Fibroblast of skin of abdomen (primary cell): ENCODE measurements around the gene CTSD.

ENCODE experiments used
- DNase-seq: peaks from one replicate; pipeline ENCODE4 v3.0.0-alpha.2; 2013

Gene CTSD

GRCh38 chr11:1770061-1770460 lies 6.3 kb upstream of the CTSD start:
- no peak for DNase-seq

GRCh38 chr11:1769304-1769936 lies 5.7 kb upstream of the CTSD start:
- DNase-seq = peak; percentile 16

- DNase-seq = no peak
Measured at GRCh38 chr11:1768141-1768469, 4.4 kb upstream of the CTSD start.

DNA sequence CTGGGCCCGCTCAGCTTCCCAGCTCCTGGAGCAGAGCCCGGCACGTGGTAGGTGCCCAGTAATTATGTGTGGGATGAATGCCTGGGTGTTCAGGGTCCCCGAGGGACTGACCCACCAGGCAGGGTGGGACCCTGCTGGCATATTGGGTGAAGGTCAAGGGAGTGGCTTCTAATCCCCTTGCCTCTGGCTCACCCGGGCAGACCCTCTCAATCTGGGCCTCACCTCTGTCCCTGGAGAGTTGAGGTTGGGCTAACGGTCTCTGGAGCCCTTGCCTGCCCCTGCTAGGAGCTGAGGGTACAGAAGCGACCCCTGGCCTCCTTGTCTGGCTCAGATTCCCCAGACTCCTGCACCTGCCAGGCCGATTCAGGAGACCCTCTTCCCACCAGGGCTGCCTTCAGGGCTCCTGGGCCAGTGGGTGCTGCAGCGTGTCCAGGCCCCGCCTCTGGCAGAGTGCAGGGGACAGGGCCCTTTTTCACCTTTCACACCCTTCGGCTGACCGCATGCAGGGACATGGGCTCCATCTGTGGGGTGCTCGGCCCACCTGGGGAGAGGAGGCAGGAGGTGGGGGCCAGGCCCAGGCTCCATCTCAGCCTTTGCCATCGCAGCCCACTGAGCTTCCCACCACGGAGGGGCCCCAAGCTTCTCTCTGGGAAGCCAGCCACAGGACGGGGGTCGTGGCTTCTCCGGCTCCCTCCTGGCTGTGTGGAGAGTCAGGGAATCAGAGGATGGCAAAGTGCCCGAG lies 3.8 kb upstream of the CTSD start:
- no peak for DNase-seq

DNA sequence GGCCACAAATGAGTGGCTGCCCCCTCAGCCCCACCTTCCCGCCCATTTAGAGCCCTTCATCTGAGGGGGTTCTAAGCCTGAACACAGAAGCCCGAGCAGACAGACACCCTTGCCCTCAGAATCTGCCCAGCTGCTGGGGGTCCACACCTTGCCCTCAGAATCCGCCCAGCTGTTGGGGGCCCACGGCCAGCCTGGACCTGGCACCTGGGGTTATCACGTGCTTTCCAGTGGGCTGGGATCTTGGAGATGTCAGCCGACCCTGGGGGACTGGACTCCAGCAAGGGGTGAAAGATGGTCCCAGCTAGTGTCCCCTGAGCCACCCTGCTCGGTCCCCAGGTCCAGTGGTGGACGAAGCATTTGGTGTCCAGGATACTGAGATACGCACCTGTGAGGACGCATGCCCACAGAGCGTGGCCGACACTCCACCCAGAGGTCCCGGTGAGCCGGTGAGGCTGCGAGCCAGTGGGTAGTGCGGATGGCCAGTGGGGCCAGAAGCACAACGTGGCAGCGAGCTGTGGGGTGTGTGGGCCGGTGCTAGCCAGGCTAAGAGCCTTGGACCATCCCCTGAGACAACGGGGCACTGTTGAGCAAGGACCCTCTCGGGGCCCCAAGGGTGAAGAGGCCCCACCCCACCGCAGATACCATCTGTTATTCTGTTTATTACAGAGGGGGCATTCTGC lies 3.1 kb upstream of the CTSD start:
- no peak for DNase-seq

DNA sequence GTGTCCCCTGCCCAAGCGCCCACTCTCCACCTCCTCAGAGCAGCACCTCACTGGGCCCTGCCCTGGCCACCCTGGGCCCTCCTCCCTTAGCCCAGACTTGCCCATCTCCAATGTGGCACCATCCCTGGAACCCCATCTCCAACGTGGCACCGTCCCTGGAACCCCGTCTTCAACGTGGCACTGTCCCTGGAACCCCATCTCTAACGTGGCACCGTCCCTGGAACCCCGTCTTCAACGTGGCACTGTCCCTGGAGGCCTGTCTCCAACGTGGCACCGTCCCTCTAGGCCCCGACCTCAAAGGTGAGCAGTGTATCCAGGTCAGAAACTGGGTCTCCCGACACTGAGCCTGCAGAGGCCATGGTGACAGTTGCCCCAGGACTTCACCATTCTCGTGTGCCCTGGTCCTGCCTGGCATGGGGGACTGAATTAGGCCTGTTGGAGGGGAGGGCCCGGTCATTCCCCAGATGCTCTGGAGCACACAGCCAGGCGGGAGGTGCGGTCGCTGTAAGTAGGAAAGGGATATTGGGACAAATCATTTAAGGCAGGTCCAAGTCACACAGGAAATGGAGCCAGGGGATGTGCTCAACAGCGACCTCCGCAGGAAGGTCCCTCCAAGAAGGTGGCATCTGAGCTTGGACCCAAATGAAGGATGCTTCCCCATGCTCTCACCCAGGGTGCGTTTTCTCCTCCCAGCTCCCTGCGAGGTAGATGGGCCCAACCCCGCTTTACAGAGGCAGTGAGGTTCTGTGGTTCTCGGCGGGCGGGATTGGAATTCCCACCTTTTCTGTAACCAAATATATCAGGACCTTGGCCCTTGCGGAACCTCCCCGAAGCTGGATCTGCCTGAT lies 2.4 kb upstream of the CTSD start:
- no peak for DNase-seq

- DNase-seq = no peak
Measured at GRCh38 chr11:1763336-1763795, 361 bp downstream of the CTSD start.

DNA sequence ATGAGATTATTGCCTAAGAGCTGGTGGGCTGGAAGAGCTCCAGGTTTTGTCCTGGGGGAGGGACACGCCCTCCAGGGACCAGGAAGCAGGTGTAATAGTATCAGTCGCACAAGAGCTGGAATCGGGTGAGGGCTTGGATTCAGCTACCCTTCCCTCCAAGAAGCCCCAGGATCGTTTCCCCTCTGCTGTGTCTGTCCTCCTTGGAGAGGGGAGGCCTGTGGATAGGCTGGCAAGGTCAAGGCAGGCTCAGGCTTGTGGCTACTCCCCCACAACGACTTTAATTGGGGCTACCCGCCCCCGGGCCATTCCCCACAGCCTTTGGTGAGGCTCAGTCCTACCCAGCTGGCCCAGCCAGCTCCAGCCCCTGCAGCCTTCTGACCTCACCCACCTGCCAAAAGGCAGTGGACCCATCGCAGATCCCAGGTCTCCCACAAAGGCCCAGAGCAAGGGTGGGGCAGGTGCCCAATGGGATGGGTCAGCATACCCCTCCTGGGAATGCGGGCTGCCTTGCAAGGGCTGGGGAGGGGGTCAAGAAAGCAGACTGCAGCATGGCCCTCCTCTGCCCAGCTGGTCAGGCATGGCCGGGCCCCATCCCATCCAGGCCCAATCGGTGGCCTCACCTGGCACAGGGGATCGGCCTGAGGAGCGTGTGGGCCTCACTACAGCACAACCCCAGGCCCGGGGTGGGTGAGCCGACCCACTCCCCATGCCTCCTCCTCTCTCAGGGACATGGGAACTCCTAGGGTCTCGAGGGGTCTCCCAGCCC lies 1.0 kb downstream of the CTSD start:
- DNase-seq = no peak

DNA sequence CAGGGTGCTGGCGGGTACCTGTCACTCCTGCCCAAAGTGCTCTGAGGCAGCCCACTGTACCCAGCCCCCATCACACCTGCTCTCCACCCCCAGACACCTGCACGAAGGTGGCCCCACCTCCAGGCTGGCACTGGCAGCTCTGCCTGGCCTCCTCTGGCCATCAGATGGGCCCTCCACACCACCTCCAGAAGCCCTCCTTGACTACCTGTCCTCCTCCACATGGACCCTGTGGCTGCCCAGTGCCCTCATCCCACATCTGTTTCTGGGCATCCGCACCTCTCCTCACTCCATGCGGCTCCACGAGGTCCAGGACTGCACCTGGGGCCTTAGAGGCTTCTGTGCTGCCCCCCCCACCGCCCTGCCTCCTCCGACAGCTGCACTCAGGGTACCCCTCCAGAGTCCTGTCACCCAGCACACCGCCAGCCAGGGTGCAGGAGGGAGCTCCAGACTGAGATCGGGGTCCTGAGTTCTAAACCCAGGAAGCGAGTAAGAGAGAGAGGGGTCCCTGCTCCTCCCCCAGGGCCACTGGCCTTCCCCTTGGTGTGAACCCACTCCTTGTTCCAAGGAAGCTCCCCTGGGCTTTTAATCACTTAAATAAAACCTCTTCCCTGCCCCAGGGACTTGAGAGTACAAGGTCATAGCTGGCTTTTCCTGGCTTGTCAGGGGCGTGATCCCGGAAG lies 1.7 kb downstream of the CTSD start:
- DNase-seq = no peak

DNA sequence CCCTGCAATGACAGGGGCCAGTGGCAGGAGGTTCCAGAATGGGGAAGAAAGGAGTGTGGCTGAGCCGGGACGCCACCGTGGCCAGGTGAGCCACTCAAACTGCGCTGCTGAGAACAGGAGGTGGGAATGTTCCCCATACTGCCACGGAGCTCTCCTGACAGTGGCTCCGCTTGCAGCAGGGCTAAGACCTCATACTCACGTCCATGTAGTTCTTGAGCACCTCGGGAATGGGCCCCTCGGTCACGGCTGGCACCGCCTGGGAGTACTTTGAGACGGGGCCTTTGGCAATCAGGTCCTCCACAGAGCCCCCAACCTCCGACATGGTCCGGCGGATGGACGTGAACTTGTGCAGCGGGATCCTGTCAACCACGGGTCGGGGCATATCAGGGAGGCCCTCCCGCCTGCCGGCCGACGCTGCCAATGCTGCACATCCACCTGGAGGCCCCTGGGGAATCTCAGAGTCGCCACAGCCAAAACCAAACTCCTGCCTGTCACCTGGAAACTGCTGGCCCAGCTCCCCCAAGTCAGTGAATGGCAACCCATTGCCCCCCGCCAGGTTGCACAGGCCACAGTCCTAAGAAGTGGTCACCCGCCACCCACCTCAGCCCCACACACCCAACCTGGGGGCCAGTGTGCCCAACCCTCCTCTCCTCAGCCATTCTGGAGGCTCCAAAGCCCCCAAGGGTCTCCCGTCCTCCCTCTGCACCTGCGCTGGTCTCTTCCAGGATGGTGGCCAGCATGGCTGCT lies 2.4 kb downstream of the CTSD start:
- DNase-seq = no peak

DNA sequence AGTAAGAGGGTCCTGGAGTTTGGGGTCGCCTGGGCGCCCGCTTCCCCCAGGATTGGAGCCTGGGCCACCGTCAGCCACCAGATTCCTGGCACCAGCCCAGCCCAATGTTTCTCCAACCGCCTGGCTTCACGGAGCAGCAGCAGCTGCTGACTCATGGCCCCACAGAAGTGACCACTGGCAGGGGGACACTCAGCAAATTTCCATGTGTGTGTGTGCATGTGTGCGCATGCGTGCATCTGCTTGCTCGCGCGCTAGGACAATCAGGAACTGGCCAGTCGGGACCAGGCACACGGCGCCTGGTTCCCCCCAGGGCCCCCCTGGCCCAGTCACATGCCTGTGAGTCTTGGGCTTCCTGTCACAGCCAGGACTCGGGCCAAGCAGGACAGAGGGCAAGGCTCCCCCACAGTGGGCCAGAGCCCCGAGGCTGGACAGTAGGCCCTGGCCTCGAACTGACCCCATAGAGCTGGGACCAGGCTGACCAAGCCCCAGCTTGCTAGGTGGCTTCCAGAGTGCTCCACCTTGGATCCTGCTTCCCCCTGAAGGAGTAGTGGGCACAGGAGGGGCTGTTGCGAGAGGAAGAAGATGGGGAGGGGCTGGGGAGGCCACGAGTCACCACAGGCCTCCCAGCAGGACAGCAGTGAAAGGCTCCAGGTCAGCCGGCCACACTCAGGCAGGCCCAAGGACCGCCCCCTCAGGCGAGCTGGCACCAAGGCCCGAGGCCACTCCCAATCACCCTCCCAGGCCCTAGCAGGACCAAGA lies 3.2 kb downstream of the CTSD start:
- DNase-seq = no peak

GRCh38 chr11:1759851-1760220 lies 3.9 kb downstream of the CTSD start:
- DNase-seq = no peak

DNA sequence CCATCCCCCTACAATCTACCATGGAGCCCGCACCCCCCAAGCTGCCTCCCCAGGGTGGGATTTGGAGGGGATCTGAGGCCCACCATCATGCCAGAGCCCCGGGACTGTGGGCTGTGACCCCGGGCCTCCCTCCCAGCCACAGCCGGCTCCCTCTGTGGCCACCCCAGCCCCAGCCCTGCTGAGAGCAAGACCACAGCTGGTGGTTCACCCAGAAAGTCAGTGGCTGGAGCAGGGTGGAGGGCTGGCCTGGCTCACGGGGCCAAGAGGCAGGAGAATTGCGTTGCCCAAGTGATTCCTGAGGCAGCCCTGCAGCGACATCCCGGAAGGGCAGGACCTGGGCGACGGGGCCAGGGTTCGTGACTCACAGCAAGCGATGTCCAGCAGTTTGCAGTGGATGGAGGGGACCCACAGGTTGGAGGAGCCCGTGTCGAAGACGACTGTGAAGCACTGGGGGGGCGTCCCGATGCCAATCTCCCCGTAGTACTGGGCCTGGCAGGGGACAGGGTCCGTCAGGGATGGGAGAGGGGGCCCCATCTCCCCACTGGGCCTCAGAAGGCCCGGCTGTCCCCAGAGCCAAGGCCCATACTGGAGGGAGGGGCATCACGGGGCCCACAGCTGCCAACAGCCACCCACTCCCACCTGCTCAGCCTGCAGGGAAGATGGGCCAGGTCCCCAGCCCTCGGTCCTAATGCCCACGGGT lies 4.4 kb downstream of the CTSD start:
- DNase-seq = no peak

DNA sequence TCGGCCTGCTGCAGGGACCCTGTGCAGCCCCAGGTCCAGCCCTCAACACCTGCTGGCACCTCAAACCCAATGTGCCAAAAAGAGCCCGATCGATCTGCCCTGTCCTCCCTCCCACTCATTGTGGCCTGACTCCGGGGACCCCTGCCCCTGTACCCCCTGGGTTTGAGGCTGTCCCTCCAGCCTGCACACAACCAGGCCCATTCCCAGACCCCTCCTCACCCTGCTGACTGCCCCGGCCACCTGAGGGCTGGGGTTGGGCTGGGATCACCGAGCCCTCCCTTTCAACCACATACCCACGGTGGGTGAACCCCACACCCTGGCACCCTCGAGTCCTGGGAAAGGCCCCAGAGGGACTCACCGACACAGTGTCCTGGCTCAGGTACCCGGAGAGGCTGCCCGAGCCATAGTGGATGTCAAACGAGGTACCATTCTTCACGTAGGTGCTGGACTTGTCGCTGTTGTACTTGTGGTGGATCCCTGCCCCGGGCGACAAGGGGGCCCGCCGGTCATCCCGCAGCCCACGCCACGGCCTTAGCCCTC lies 5.0 kb downstream of the CTSD start:
- DNase-seq = no peak

- no peak for DNase-seq
Measured at GRCh38 chr11:1757861-1758610, 5.7 kb downstream of the CTSD start.

DNA sequence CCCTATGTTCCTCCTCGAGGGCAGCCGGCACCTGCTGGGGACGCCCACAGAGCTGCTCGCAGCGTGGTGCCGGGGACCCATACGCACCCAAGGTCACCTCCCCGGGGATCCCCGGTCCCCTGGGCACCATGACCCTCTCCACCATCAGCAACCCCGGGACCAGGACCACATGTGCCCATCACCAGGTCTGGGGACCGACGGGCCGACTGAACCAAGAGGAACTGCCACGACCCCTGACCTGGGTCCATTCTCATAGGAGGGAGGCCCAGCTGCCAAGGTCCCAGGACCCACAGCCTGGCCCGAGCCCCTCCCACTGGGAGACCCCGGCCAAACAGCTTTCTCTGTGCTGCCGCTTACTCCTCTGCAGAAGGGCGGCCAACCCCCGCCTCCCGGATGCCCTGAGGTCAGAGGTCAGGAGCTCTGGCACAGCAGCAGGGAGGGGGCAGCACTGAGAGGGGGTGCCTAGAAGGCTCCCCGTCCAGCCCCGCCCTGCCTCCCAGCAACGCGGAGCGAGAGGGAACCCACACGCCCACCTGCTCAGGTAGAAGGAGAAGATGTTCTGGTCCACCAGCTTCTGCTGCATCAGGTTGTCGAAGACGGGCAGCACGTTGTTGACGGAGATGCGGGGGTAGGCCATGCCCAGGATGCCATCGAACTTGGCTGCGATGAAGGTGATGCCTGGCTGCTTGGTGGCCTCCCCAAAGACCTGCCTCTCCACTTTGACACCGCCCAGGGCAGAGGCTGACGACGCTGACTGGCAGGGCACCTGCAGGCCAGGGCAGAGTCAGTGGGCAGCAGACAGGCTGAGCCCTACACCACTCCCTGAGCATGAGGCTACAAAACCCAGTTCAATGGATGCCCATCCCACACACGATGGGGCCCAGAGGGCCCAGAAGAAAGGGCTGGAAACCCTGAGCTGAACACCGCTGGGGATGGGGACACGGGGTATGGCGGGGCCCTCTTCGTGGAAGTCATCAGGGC lies 6.6 kb downstream of the CTSD start:
- DNase-seq = no peak
